Liver (tissue), 9 donors: ENCODE data around the gene RPL26. TPM values are rescaled to one million over a fixed set of nuclear protein-coding genes. Genes with fewer than 3 reads are reported as not detected.

Experiments
- DNase-seq: peaks from one replicate; pipeline ENCODE4 v3.0.0-alpha.2; 2017; ENCODE audit warnings: low spot score
- H3K27ac ChIP-seq, 2 donors: one replicate each; pipeline ENCODE4 v1.7.0; 2013; ENCODE audit warnings: inconsistent platforms in 2 of 2, low read length in 2 of 2, control low read depth in 1 of 2, low read depth in 1 of 2, mild to moderate bottlenecking in 1 of 2
- H3K27me3 ChIP-seq, 4 donors: one replicate each; pipeline versions ENCODE4 v1.6.1 to v1.7.0; 2013; ENCODE audit warnings: low read length in 3 of 4, inconsistent platforms in 1 of 4, mild to moderate bottlenecking in 1 of 4, moderate library complexity in 1 of 4; ENCODE audit not compliant: control insufficient read depth in 4 of 4, insufficient read depth in 4 of 4
- H3K36me3 ChIP-seq, 4 donors: one replicate each; pipeline versions ENCODE4 v1.6.1 to v1.7.0; 2013; ENCODE audit warnings: low read length in 3 of 4, mild to moderate bottlenecking in 3 of 4, low read depth in 1 of 4, moderate library complexity in 1 of 4; ENCODE audit not compliant: control insufficient read depth in 4 of 4, insufficient read depth in 3 of 4
- H3K4me1 ChIP-seq, 4 donors: one replicate each; pipeline versions ENCODE4 v1.6.1 to v1.7.0; 2013; ENCODE audit warnings: low read length in 3 of 4, mild to moderate bottlenecking in 3 of 4, moderate library complexity in 1 of 4; ENCODE audit not compliant: control insufficient read depth in 4 of 4, insufficient read depth in 4 of 4
- H3K4me3 ChIP-seq, 3 donors: one replicate each; pipeline versions ENCODE4 v1.6.1 to v1.7.0; 2013; ENCODE audit warnings: low read length in 3 of 3, control low read depth in 1 of 3, low read depth in 1 of 3, mild to moderate bottlenecking in 1 of 3
- H3K9ac ChIP-seq, 2 donors: one replicate each; pipeline ENCODE4 v1.7.0; 2013; ENCODE audit warnings: low read length in 2 of 2, mild to moderate bottlenecking in 2 of 2, moderate library complexity in 2 of 2, control low read depth in 1 of 2, low read depth in 1 of 2
- H3K9me3 ChIP-seq, 4 donors: one replicate each; pipeline versions ENCODE4 v1.6.1 to v1.7.0; 2013; ENCODE audit warnings: low read length in 3 of 4; ENCODE audit not compliant: control insufficient read depth in 4 of 4
- ATF3 ChIP-seq: IDR thresholded peaks from 2 replicates; pipeline ENCODE4 v1.6.1; 2016; ENCODE audit warnings: antibody characterized with exemption
- CTCF ChIP-seq: fragments of 150-350 bp; IDR thresholded peaks from 2 replicates; pipeline ENCODE4 v1.5.1; 2017; ENCODE audit warnings: improper control_type of control experiment, low read depth, low read length; ENCODE audit not compliant: missing input control
- EGR1 ChIP-seq, 2 donors: IDR thresholded peaks; 2 replicates each; pipeline ENCODE4 v1.6.1; 2016 to 2018; ENCODE audit warnings: antibody characterized with exemption in 2 of 2, low read depth in 2 of 2
- FOXA1 ChIP-seq: IDR thresholded peaks from 2 replicates; pipeline ENCODE4 v1.6.1; 2016; ENCODE audit warnings: antibody characterized with exemption
- FOXA2 ChIP-seq: IDR thresholded peaks from 2 replicates; pipeline ENCODE4 v1.6.1; 2016; ENCODE audit warnings: antibody characterized with exemption
- GABPA ChIP-seq, 2 donors: IDR thresholded peaks in 1 of 2; conservative IDR thresholded peaks in 1 of 2; 2 replicates each; pipeline ENCODE4 v1.6.1; 2016; ENCODE audit warnings: antibody characterized with exemption in 2 of 2, mild to moderate bottlenecking in 1 of 2, moderate library complexity in 1 of 2
- HNF4A ChIP-seq, 2 donors: conservative IDR thresholded peaks; 2 replicates each; pipeline ENCODE4 v1.6.1; 2016; ENCODE audit warnings: antibody characterized with exemption in 2 of 2, mild to moderate bottlenecking in 2 of 2
- HNF4G ChIP-seq: IDR thresholded peaks from 2 replicates; pipeline ENCODE4 v1.6.1; 2016; ENCODE audit warnings: antibody characterized with exemption
- JUND ChIP-seq, 2 donors: IDR thresholded peaks; 2 replicates each; pipeline ENCODE4 v1.6.1; 2016; ENCODE audit warnings: antibody characterized with exemption in 2 of 2
- MAX ChIP-seq: IDR thresholded peaks from 2 replicates; pipeline ENCODE4 v1.6.1; 2016; ENCODE audit warnings: antibody characterized with exemption
- NR2F2 ChIP-seq: IDR thresholded peaks from 2 replicates; pipeline ENCODE4 v1.6.1; 2016; ENCODE audit warnings: antibody characterized with exemption
- RAD21 ChIP-seq, 2 donors: IDR thresholded peaks; 2 replicates each; pipeline ENCODE4 v1.6.1; 2016; ENCODE audit warnings: antibody characterized with exemption in 2 of 2, mild to moderate bottlenecking in 2 of 2
- REST ChIP-seq: IDR thresholded peaks from 2 replicates; pipeline ENCODE4 v1.6.1; 2016; ENCODE audit warnings: antibody characterized with exemption, mild to moderate bottlenecking
- RXRA ChIP-seq, 2 donors: IDR thresholded peaks; 2 replicates each; pipeline ENCODE4 v1.6.1; 2017 to 2018; ENCODE audit warnings: antibody characterized with exemption in 2 of 2, mild to moderate bottlenecking in 1 of 2
- SP1 ChIP-seq: IDR thresholded peaks from 2 replicates; pipeline ENCODE4 v1.6.1; 2018; ENCODE audit warnings: antibody characterized with exemption, mild to moderate bottlenecking
- TAF1 ChIP-seq: conservative IDR thresholded peaks from 2 replicates; pipeline ENCODE4 v1.6.1; 2016; ENCODE audit warnings: antibody characterized with exemption, mild to moderate bottlenecking
- YY1 ChIP-seq: IDR thresholded peaks from 2 replicates; pipeline ENCODE4 v1.6.1; 2016; ENCODE audit warnings: antibody characterized with exemption, mild to moderate bottlenecking
- ZBTB33 ChIP-seq: IDR thresholded peaks from 2 replicates; pipeline ENCODE4 v1.6.1; 2016; ENCODE audit warnings: antibody characterized with exemption
- WGBS: extraction: QIAGEN DNeasy Blood & Tissue Kit; methylation state at CpG from one replicate; pipeline ENCODE4 v1.1.7; 2013; 5-methylcytosine and 5-hydroxymethylcytosine counted together
- polyA plus RNA-seq, 2 donors: library from polyadenylated mRNA; stranded (reverse) in 1 of 2; unstranded in 1 of 2; fragments of 200-250 nt in 1 of 2; fragments of >200 nt in 1 of 2; fragmentation: Nextera tagmentation in 1 of 2; extraction: Ambion mirVana in 1 of 2; gene quantifications; one replicate each; pipeline versions ENCODE4 v1.2.1 to v1.2.3, GENCODE V29; 2013 to 2015
- total RNA-seq, 2 donors: library from RNA; depleted of rRNA; stranded (reverse); fragments of >200 nt; gene quantifications; one replicate each; pipeline ENCODE4 v1.2.3, GENCODE V29; 2014
- donor health status: healthy.
- donor health status: healthy.
- donor health status: healthy.
- donor health status: healthy.
- donor health status: healthy.

The RPL26 gene
- total and polyA plus RNA-seq, 4 donors = 309 to 1,192 (median 1,053) TPM

- no peak overlapping the region for H3K27ac ChIP-seq
- 94% methylated on average over 4 of the region's 4 CpGs for WGBS
- H3K4me1 ChIP-seq = no peaks in the 10 kb centered on the region
- H3K4me3 ChIP-seq = no peak overlapping the region
- TF ChIP-seq NR2F2 = no peak
- no peak for TF ChIP-seq HNF4G
- TF ChIP-seq RXRA (IDR thresholded peaks at IDR 0.05) = no peak
- TF ChIP-seq EGR1 (IDR thresholded peaks at IDR 0.05; ENCODE audit: low read depth in 2 of 2) = no peak
- no peak for TF ChIP-seq JUND (IDR thresholded peaks at IDR 0.05)
- no peak for TF ChIP-seq FOXA2
- no peak for TF ChIP-seq CTCF
- no peak for TF ChIP-seq REST
- no peak for TF ChIP-seq YY1
- no peak for TF ChIP-seq TAF1
- no peak overlapping the region for H3K9ac ChIP-seq
- no peaks in the 10 kb centered on the region for H3K9me3 ChIP-seq
- H3K36me3 ChIP-seq = no peaks in the 10 kb centered on the region
- no peaks in the 10 kb centered on the region for H3K27me3 ChIP-seq
- no peak for DNase-seq
Observed at GRCh38 chr17:8362651-8363332, 20.2 kb downstream of the RPL26 start.

- H3K4me3 ChIP-seq = no peak overlapping the region
- no peak for DNase-seq
- no peak overlapping the region for H3K27ac ChIP-seq
- no peaks in the 10 kb centered on the region for H3K4me1 ChIP-seq
- no peaks in the 10 kb centered on the region for H3K36me3 ChIP-seq
- 70% methylated on average over 3 of the region's 3 CpGs for WGBS
- H3K9me3 ChIP-seq = no peaks in the 10 kb centered on the region
- H3K27me3 ChIP-seq = no peaks in the 10 kb centered on the region
- H3K9ac ChIP-seq = no peak overlapping the region
- TF ChIP-seq MAX = no peak
- TF ChIP-seq RAD21 (IDR thresholded peaks at IDR 0.05) = no peak
- no peak for TF ChIP-seq NR2F2
- TF ChIP-seq YY1 = no peak
- no peak for TF ChIP-seq JUND (IDR thresholded peaks at IDR 0.05)
- no peak for TF ChIP-seq SP1
- no peak for TF ChIP-seq ZBTB33
- TF ChIP-seq ATF3 = no peak
- TF ChIP-seq HNF4A (conservative IDR thresholded peaks at IDR 0.05) = no peak
- TF ChIP-seq FOXA2 = no peak
- TF ChIP-seq GABPA (IDR thresholded peaks at IDR 0.05 in 1 of 2, conservative IDR thresholded peaks at IDR 0.05 in 1 of 2) = no peak
- TF ChIP-seq HNF4G = no peak
- TF ChIP-seq REST = no peak
- TF ChIP-seq CTCF = no peak
- TF ChIP-seq TAF1 = no peak
- no peak for TF ChIP-seq RXRA (IDR thresholded peaks at IDR 0.05)
- no peak for TF ChIP-seq FOXA1
Observed at GRCh38 chr17:8360751-8361150, 22.2 kb downstream of the RPL26 start.
